CD8-positive, alpha-beta memory T cell (primary cell): ENCODE data around the gene TOMM6. TPM values are rescaled to one million over a fixed set of nuclear protein-coding genes. Genes with fewer than 3 reads are reported as not detected.

ENCODE experiments used
- CTCF ChIA-PET: fragments of 350-600 bp; sonication (Branson Sonifier 250); formaldehyde crosslinking; loops from one replicate; lab custom pipeline; 2021; ENCODE audit warnings: antibody characterized with exemption; lab: Charles Lee
- POLR2A ChIA-PET: fragments of 350-600 bp; sonication (Branson Sonifier 250); formaldehyde crosslinking; loops from one replicate; lab custom pipeline; 2021; ENCODE audit warnings: antibody characterized with exemption; lab: Charles Lee
- DNase-seq, 5 donors: peaks; one replicate each; pipeline versions ENCODE4 v3.0.0 to v3.0.0-alpha.2; 2020 to 2022; ENCODE audit warnings: mixed read lengths in 1 of 5
- H3K27ac ChIP-seq: one replicate; pipeline ENCODE4 v1.7.0; 2013; ENCODE audit warnings: low read depth, mild to moderate bottlenecking, low read length, moderate library complexity
- H3K27me3 ChIP-seq: 2 replicates; pipeline ENCODE4 v1.7.0; 2013; ENCODE audit warnings: low read length, mild to moderate bottlenecking; ENCODE audit not compliant: insufficient read depth, poor library complexity, severe bottlenecking
- H3K36me3 ChIP-seq: 2 replicates; pipeline ENCODE4 v1.7.0; 2013; ENCODE audit warnings: mild to moderate bottlenecking, low read length, moderate library complexity; ENCODE audit not compliant: insufficient read depth
- H3K4me1 ChIP-seq: 2 replicates; pipeline ENCODE4 v1.7.0; 2013; ENCODE audit warnings: mild to moderate bottlenecking, low read length, moderate library complexity; ENCODE audit not compliant: insufficient read depth
- H3K4me3 ChIP-seq: 2 replicates; pipeline ENCODE4 v1.7.0; 2013; ENCODE audit warnings: mild to moderate bottlenecking, low read length
- H3K9me3 ChIP-seq: 2 replicates; pipeline ENCODE4 v1.7.0; 2013; ENCODE audit warnings: mild to moderate bottlenecking, low read length
- H3K27ac Mint-ChIP-seq, 8 donors: one replicate each; pipeline ENCODE4 v1.8.0; 2020 to 2021; ENCODE audit warnings: mixed read lengths in 8 of 8, mild to moderate bottlenecking in 6 of 8, inconsistent platforms in 3 of 8, moderate library complexity in 3 of 8
- H3K27me3 Mint-ChIP-seq, 2 donors: one replicate each; pipeline ENCODE4 v1.8.0; 2020 to 2021; ENCODE audit warnings: mixed read lengths in 2 of 2, mild to moderate bottlenecking in 1 of 2, moderate library complexity in 1 of 2
- H3K36me3 Mint-ChIP-seq, 3 donors: one replicate each; pipeline ENCODE4 v1.8.0; 2020 to 2021; ENCODE audit warnings: mixed read lengths in 3 of 3, inconsistent platforms in 1 of 3, mild to moderate bottlenecking in 1 of 3
- H3K4me1 Mint-ChIP-seq, 3 donors: one replicate each; pipeline ENCODE4 v1.8.0; 2020 to 2021; ENCODE audit warnings: mixed read lengths in 3 of 3, inconsistent platforms in 1 of 3, mild to moderate bottlenecking in 1 of 3
- H3K4me3 Mint-ChIP-seq, 7 donors: one replicate each; pipeline ENCODE4 v1.8.0; 2020 to 2021; ENCODE audit warnings: mixed read lengths in 7 of 7, mild to moderate bottlenecking in 6 of 7, moderate library complexity in 4 of 7, inconsistent platforms in 2 of 7
- H3K9me3 Mint-ChIP-seq, 5 donors: one replicate each; pipeline ENCODE4 v1.8.0; 2020 to 2022; ENCODE audit warnings: mixed read lengths in 5 of 5, mild to moderate bottlenecking in 3 of 5, moderate library complexity in 2 of 5, inconsistent platforms in 1 of 5
- polyA plus RNA-seq: library from polyadenylated mRNA; unstranded; fragments of 300-500 nt; fragmentation: Illumina TruSeq; gene quantifications from one replicate; pipeline ENCODE4 v1.2.3, GENCODE V29; 2021
- total RNA-seq, 2 experiments: library from RNA; stranded (reverse); gene quantifications; one replicate each; pipeline ENCODE4 v1.2.3, GENCODE V29; 2021

TOMM6 gene
- total and polyA plus RNA-seq, 3 experiments from 2014 or later: 376 to 414 (median 399) TPM

DNA sequence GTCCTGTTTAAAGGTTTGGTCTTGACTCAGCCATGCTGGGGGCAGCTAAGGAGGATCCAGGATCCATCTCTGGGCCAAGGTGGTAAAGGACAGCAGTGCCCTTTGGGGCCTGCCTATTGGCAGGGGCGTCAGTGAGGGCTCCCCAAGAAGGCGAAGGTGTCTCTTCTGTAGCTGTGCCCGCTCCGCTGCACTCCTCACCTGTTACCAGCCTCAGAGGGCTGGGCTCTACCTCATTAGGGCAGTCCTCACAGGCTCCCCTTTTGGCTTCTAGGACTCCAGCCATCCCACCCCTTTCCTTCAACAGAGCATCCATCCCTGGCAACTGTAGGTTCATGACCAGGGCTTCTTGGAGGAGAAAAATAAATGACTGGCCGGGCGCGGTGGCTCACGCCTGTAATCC lies 18.1 kb upstream of the TOMM6 start:
- Mint-ChIP-seq H3K4me1 (peaks cover 0 to 5% (median 0%) of the 10 kb centered on the region in 3 donors), H3K27ac (peak overlapping the region in 1 of 8 donors; percentile 65), H3K4me3 (no peak overlapping the region), H3K36me3 (peaks cover 7 to 37% (median 8%) of the 10 kb centered on the region in 3 donors), H3K9me3 (no peaks in the 10 kb centered on the region), H3K27me3 (peaks cover 0 to 2% of the 10 kb centered on the region in 2 donors)
- POLR2A ChIA-PET: interaction anchor here (0.5 kb wide), 1 partner anchor 19 kb away, joined by 3 read pairs; no protein-coding TSS in a partner anchor
- CTCF ChIA-PET: interaction anchor here (1.1 kb wide), 1 partner anchor 12 kb away, joined by 3 read pairs; no protein-coding TSS in a partner anchor
- H3K4me1 ChIP-seq: peaks cover 4% of the 10 kb centered on the region
- H3K9me3 ChIP-seq: no peaks in the 10 kb centered on the region
- H3K27me3 ChIP-seq: no peaks in the 10 kb centered on the region
- peaks cover 16% of the 10 kb centered on the region for H3K36me3 ChIP-seq
- H3K4me3 ChIP-seq: no peak overlapping the region
- no peak overlapping the region for H3K27ac ChIP-seq
- no peak for DNase-seq

DNA sequence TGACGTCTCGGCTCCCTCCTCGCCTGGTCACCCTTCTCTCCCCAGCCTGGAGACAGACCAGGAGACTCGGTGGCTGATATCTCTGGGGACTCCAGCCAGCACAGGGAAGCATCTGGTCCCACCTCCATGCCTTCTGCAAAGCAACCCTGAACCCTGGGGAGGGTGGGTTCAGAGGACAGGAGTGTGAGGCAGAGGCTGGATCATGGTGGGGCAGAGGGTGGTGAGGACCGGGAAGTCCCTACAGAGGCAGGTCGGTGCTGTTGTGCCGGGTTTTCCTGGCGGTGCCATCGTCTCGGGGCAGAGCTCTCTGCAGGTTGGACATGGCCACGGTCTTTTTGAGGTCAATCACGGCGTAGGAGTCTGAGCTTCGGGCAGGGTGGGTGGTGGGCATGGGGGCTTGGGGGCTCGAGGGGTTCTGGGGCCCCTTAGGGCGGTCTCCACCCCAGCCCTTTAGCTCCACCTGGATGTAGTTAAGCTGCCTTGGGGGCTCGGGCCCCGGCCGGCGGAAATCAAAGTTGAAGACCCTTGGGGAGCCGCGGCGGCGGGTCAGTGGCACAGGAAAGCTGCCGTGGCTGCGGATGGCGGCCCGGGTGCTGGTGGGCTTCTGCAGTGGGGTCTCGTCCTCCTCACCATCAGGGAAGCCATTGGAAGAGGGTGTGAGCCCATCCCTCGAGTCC lies 17.0 kb upstream of the TOMM6 start:
- no peak overlapping the region for H3K4me3 ChIP-seq
- no peaks in the 10 kb centered on the region for H3K27me3 ChIP-seq
- DNase-seq: no peak
- Mint-ChIP-seq H3K36me3 (peaks cover 7 to 49% (median 11%) of the 10 kb centered on the region in 3 donors), H3K4me1 (peaks cover 0 to 5% (median 0%) of the 10 kb centered on the region in 3 donors), H3K27me3 (peaks cover 0 to 2% of the 10 kb centered on the region in 2 donors), H3K27ac (no peak overlapping the region), H3K9me3 (no peaks in the 10 kb centered on the region), H3K4me3 (no peak overlapping the region)
- H3K36me3 ChIP-seq: peaks cover 26% of the 10 kb centered on the region
- no peak overlapping the region for H3K27ac ChIP-seq
- CTCF ChIA-PET: no interaction called here
- no peaks in the 10 kb centered on the region for H3K9me3 ChIP-seq
- H3K4me1 ChIP-seq: peaks cover 4% of the 10 kb centered on the region
- POLR2A ChIA-PET: no interaction called here

- POLR2A ChIA-PET: interaction anchor here (0.5 kb wide), 1 partner anchor 10 kb away, joined by 3 read pairs; no protein-coding TSS in a partner anchor
- peaks cover 7 to 54% (median 11%) of the 10 kb centered on the region in 3 donors for H3K36me3 Mint-ChIP-seq
These were observed 16.2 kb upstream of the TOMM6 start for GRCh38 chr6:41771058-41771983.

GRCh38 chr6:41774841-41775240 lies 12.7 kb upstream of the TOMM6 start:
- POLR2A ChIA-PET: no interaction called here
- no peak overlapping the region for H3K4me3 Mint-ChIP-seq

More at GRCh38 chr6:41771058-41771983, 16.2 kb upstream of the TOMM6 start:
- Mint-ChIP-seq H3K4me3 (no peak overlapping the region), H3K27ac (no peak overlapping the region), H3K4me1 (peaks cover 0 to 5% (median 0%) of the 10 kb centered on the region in 3 donors), H3K27me3 (no peaks in the 10 kb centered on the region), H3K9me3 (no peaks in the 10 kb centered on the region)
- Histone ChIP-seq H3K4me3 (no peak overlapping the region), H3K27ac (no peak overlapping the region), H3K4me1 (peaks cover 4% of the 10 kb centered on the region), H3K9me3 (no peaks in the 10 kb centered on the region), H3K27me3 (no peaks in the 10 kb centered on the region), H3K36me3 (peaks cover 30% of the 10 kb centered on the region)
- CTCF ChIA-PET: no interaction called here
- DNase-seq: no peak

DNA sequence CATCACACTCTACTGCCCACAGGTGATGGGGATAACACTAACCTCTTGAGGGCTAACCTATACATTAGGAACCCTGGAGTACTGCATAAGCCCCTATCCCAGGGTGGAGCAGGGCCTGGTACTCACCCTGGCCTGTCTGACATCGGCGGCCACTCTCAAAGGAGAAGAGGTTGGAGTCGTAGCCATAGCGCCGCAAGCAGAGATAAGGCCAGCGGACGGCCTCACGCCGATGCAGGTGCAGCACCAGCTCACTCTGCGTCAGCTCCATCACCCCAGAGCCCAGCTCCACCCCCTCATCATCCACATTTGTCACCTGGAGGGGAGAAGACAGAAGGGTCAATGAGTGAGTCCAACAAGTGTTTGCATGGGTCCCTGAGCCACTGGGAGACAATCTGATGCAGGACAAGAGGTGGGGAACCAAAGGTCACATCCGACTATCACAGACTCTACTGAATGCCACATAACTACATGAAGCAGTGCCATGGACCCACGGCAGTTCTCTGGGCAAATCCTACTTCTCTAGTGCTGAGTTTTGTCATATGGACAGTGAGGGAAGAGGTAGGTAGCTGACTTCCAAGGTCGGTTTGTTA lies 12.1 kb upstream of the TOMM6 start:
- H3K36me3 ChIP-seq: peaks cover 30% of the 10 kb centered on the region
- peaks cover 0 to 2% of the 10 kb centered on the region in 2 donors for H3K27me3 Mint-ChIP-seq
- CTCF ChIA-PET: interaction anchor here (1.4 to 2.0 kb wide), 2 partner anchors 9 to 10 kb away, joined by 3 to 4 read pairs; no protein-coding TSS in a partner anchor

More at GRCh38 chr6:41774841-41775240, 12.7 kb upstream of the TOMM6 start:
- Histone ChIP-seq H3K27ac (no peak overlapping the region), H3K4me1 (peaks cover 7% of the 10 kb centered on the region), H3K4me3 (no peak overlapping the region), H3K36me3 (peaks cover 30% of the 10 kb centered on the region), H3K9me3 (no peaks in the 10 kb centered on the region), H3K27me3 (no peaks in the 10 kb centered on the region)
- CTCF ChIA-PET: interaction anchor here (1.4 kb wide), 1 partner anchor 11 kb away, joined by 3 read pairs; no protein-coding TSS in a partner anchor
- Mint-ChIP-seq H3K4me1 (peaks cover 7 to 15% (median 12%) of the 10 kb centered on the region in 3 donors), H3K27ac (no peak overlapping the region), H3K9me3 (no peaks in the 10 kb centered on the region), H3K27me3 (peaks cover 0 to under 1% of the 10 kb centered on the region in 2 donors), H3K36me3 (peaks cover 7 to 60% (median 15%) of the 10 kb centered on the region in 3 donors)
- no peak for DNase-seq

GRCh38 chr6:41777551-41778285 lies 9.8 kb upstream of the TOMM6 start:
- DNase-seq: no peak
- Mint-ChIP-seq H3K9me3 (no peaks in the 10 kb centered on the region), H3K4me3 (peak overlapping the region in 3 of 7 donors; percentile 52 to 92 (median 59)), H3K27me3 (peaks cover 5 to 7% of the 10 kb centered on the region in 2 donors), H3K27ac (peak overlapping the region in 2 of 8 donors; percentile 77 to 80), H3K36me3 (peaks cover 0 to 36% (median 10%) of the 10 kb centered on the region in 3 donors), H3K4me1 (peaks cover 18 to 31% (median 19%) of the 10 kb centered on the region in 3 donors)
- no peaks in the 10 kb centered on the region for H3K27me3 ChIP-seq
- no peaks in the 10 kb centered on the region for H3K9me3 ChIP-seq
- H3K27ac ChIP-seq: no peak overlapping the region
- H3K36me3 ChIP-seq: peaks cover 18% of the 10 kb centered on the region
- CTCF ChIA-PET: interaction anchor here (0.9 to 1.8 kb wide), 4 partner anchors 9 to 437 kb away, joined by 3 to 14 read pairs (median 6); partner anchors contain the start of gene TOMM6
- no peak overlapping the region for H3K4me3 ChIP-seq
- peaks cover 13% of the 10 kb centered on the region for H3K4me1 ChIP-seq
- POLR2A ChIA-PET: interaction anchor here (2.7 kb wide), 1 partner anchor 9 kb away, joined by 13 read pairs; the partner anchor contains the start of gene TOMM6

More for the DNA sequence above, 12.1 kb upstream of the TOMM6 start:
- Mint-ChIP-seq H3K27ac (peak overlapping the region in 1 of 8 donors; percentile 26), H3K36me3 (peaks cover 7 to 55% (median 15%) of the 10 kb centered on the region in 3 donors), H3K9me3 (no peaks in the 10 kb centered on the region), H3K4me3 (peak overlapping the region in 1 of 7 donors; percentile 48), H3K4me1 (peaks cover 7 to 21% (median 14%) of the 10 kb centered on the region in 3 donors)
- Histone ChIP-seq H3K4me1 (peaks cover 7% of the 10 kb centered on the region), H3K27me3 (no peaks in the 10 kb centered on the region), H3K27ac (no peak overlapping the region), H3K4me3 (no peak overlapping the region), H3K9me3 (no peaks in the 10 kb centered on the region)
- no peak for DNase-seq
- POLR2A ChIA-PET: no interaction called here
